HEK293T (cell line): Measurements from ENCODE around the gene CNTRL.

Source experiments
- BHLHE40 ChIP-seq: fragments of 450-650 bp; IDR thresholded peaks from 2 replicates; pipeline ENCODE4 v1.6.1; 2016; ENCODE audit warnings: mild to moderate bottlenecking, moderate library complexity, borderline replicate concordance
- CTBP1 ChIP-seq: fragments of 450-650 bp; IDR thresholded peaks from 2 replicates; pipeline ENCODE4 v1.6.1; 2016; ENCODE audit warnings: borderline replicate concordance
- FOXM1 ChIP-seq: fragments of 450-650 bp; IDR thresholded peaks from 2 replicates; pipeline ENCODE4 v1.6.1; 2017; ENCODE audit warnings: mild to moderate bottlenecking, borderline replicate concordance
- L3MBTL2 ChIP-seq: fragments of 450-650 bp; conservative IDR thresholded peaks from 2 replicates; pipeline ENCODE4 v1.6.1; 2016; ENCODE audit warnings: mild to moderate bottlenecking
- NFRKB ChIP-seq: fragments of 450-650 bp; IDR thresholded peaks from 2 replicates; pipeline ENCODE4 v1.6.1; 2016; ENCODE audit warnings: mild to moderate bottlenecking, moderate library complexity
- PKNOX1 ChIP-seq: fragments of 450-650 bp; IDR thresholded peaks from 2 replicates; pipeline ENCODE4 v1.6.1; 2016
- SP1 ChIP-seq: fragments of 450-650 bp; IDR thresholded peaks from 2 replicates; pipeline ENCODE4 v1.6.1; 2017
- SUZ12 ChIP-seq: fragments of 450-650 bp; IDR thresholded peaks from 2 replicates; pipeline ENCODE4 v1.6.1; 2016; ENCODE audit warnings: mild to moderate bottlenecking

- no peak for TF ChIP-seq FOXM1
- no peak for TF ChIP-seq BHLHE40
- TF ChIP-seq SUZ12: no peak
- TF ChIP-seq L3MBTL2: no peak
- no peak for TF ChIP-seq SP1
- no peak for TF ChIP-seq PKNOX1
- no peak for TF ChIP-seq NFRKB
- no peak for TF ChIP-seq CTBP1
Measured at GRCh38 chr9:121059998-121060636, 14.6 kb upstream of the CNTRL start.
